Muscle layer of duodenum (tissue), 2 donors: Measurements from ENCODE around the gene UBA6.

Source experiments
- H3K27ac ChIP-seq: one replicate; pipeline ENCODE4 v1.7.0; 2013; ENCODE audit warnings: mild to moderate bottlenecking, low read length
- H3K27me3 ChIP-seq: one replicate; pipeline ENCODE4 v1.7.0; 2013; ENCODE audit warnings: low read depth, mild to moderate bottlenecking, control low read depth, low read length
- H3K36me3 ChIP-seq, 2 donors: one replicate each; pipeline ENCODE4 v1.7.0; 2013; ENCODE audit warnings: low read length in 2 of 2, control low read depth in 1 of 2, mild to moderate bottlenecking in 1 of 2; ENCODE audit not compliant: insufficient read depth in 2 of 2, control insufficient read depth in 1 of 2
- H3K4me1 ChIP-seq, 2 donors: one replicate each; pipeline ENCODE4 v1.7.0; 2013; ENCODE audit warnings: low read length in 2 of 2, mild to moderate bottlenecking in 2 of 2, control low read depth in 1 of 2, moderate library complexity in 1 of 2; ENCODE audit not compliant: insufficient read depth in 2 of 2, control insufficient read depth in 1 of 2
- H3K4me3 ChIP-seq, 2 donors: one replicate each; pipeline ENCODE4 v1.7.0; 2013; ENCODE audit warnings: low read length in 2 of 2, low read depth in 1 of 2, mild to moderate bottlenecking in 1 of 2
- H3K9me3 ChIP-seq, 2 donors: one replicate each; pipeline ENCODE4 v1.7.0; 2013; ENCODE audit warnings: low read length in 2 of 2, control low read depth in 1 of 2, mild to moderate bottlenecking in 1 of 2; ENCODE audit not compliant: control insufficient read depth in 1 of 2
- donor health status: healthy.

The UBA6 gene

DNA sequence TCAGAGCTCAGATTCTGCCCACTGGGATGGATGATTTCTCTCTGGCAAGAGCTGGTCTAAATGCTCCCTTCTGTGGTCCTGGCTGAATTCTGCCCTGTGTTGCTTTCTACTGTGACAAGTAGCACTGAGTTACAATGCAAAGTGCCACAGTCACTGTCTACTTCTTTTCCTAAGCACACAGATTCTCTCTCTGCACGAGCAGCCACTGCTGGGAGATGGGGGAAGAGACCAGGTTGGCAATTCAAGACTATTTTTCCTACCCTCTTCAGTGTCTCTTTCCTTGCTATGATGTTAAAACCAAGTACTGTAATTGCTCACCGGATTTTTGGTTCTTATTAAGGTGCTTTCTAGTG lies 97.0 kb downstream of the UBA6 start:
- no peaks in the 10 kb centered on the region for H3K27me3 ChIP-seq
- H3K9me3 ChIP-seq, result no peaks in the 10 kb centered on the region
- no peak overlapping the region for H3K4me3 ChIP-seq
- H3K36me3 ChIP-seq, result no peaks in the 10 kb centered on the region
- no peaks in the 10 kb centered on the region for H3K4me1 ChIP-seq
- H3K27ac ChIP-seq, result no peak overlapping the region

GRCh38 chr4:67603310-67604028 lies 97.5 kb downstream of the UBA6 start:
- Histone ChIP-seq H3K4me1 (no peaks in the 10 kb centered on the region), H3K4me3 (no peak overlapping the region), H3K27ac (no peak overlapping the region), H3K27me3 (no peaks in the 10 kb centered on the region), H3K36me3 (no peaks in the 10 kb centered on the region), H3K9me3 (no peaks in the 10 kb centered on the region)

DNA sequence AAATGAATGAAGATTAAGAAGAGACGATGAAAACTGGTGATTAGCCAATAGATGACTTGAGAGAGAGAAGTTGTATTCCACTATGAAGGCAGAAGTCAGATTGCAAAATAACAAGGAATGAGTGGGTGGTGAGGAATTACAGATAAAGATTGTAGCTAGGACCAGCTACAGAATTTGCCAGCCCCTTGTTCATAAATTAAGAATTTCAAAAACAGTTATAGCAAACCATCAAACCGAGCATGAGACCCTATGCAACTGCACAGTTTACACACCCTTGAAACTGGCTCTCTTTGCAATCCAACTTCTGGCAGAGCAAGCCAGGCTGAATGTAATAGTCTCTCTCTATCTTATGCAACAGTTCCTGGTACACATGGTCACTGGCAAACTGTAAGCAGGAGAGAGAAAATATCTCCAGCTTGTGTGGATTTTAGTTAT lies 107.2 kb downstream of the UBA6 start:
- H3K9me3 ChIP-seq, result no peaks in the 10 kb centered on the region
- H3K27me3 ChIP-seq, result no peaks in the 10 kb centered on the region
- H3K36me3 ChIP-seq, result no peaks in the 10 kb centered on the region
- H3K4me3 ChIP-seq, result no peak overlapping the region
- H3K27ac ChIP-seq, result no peak overlapping the region
- H3K4me1 ChIP-seq, result no peaks in the 10 kb centered on the region

DNA sequence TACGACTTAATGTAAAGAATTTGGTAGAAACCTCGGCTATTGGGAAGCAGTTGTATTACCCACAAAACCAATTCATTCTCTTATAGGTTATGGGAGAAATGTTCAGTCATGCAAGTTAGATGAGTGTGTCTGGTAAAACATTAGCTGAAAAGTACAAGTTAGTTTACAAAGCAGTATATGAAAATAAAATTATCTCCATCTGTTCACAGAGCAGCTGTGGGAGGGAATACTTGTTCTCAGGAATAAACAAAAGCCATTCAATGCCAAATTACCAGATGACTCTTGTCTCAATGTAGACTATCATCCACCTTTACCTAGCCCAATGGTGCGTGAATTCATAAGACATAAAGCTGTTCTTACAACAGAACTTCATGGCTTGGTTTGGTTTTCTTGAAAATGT lies 113.8 kb downstream of the UBA6 start:
- Histone ChIP-seq H3K27ac (no peak overlapping the region), H3K27me3 (no peaks in the 10 kb centered on the region), H3K36me3 (no peaks in the 10 kb centered on the region), H3K9me3 (no peaks in the 10 kb centered on the region), H3K4me1 (no peaks in the 10 kb centered on the region), H3K4me3 (no peak overlapping the region)

DNA sequence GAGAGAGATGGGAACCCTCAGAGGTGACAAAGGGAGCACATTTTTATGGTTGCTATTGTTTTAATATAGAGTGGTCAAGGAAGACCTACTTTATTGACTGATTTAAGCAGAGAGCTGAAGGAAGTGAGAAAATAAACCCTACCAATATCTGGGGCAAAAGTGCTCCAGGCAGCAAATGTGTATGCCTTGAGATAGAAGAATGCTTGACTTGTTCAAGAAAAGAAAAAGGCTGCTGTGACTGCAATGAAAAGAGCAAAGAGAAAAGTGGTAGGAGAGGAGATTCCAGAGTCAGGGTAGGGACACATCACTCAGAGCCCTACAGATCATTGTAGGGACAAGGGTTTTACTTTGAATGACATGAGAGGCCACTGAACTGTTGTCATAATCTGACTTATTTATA lies 116.5 kb downstream of the UBA6 start:
- Histone ChIP-seq H3K4me1 (no peaks in the 10 kb centered on the region), H3K27me3 (no peaks in the 10 kb centered on the region), H3K36me3 (no peaks in the 10 kb centered on the region)

GRCh38 chr4:67581913-67582312 lies 119.0 kb downstream of the UBA6 start:
- H3K27me3 ChIP-seq, result no peaks in the 10 kb centered on the region
- no peaks in the 10 kb centered on the region for H3K4me1 ChIP-seq
- H3K27ac ChIP-seq, result no peak overlapping the region
- no peak overlapping the region for H3K4me3 ChIP-seq
- no peaks in the 10 kb centered on the region for H3K36me3 ChIP-seq
- H3K9me3 ChIP-seq, result no peaks in the 10 kb centered on the region

More for the DNA sequence above, 116.5 kb downstream of the UBA6 start:
- H3K9me3 ChIP-seq, result no peaks in the 10 kb centered on the region
- no peak overlapping the region for H3K27ac ChIP-seq
- no peak overlapping the region for H3K4me3 ChIP-seq

DNA sequence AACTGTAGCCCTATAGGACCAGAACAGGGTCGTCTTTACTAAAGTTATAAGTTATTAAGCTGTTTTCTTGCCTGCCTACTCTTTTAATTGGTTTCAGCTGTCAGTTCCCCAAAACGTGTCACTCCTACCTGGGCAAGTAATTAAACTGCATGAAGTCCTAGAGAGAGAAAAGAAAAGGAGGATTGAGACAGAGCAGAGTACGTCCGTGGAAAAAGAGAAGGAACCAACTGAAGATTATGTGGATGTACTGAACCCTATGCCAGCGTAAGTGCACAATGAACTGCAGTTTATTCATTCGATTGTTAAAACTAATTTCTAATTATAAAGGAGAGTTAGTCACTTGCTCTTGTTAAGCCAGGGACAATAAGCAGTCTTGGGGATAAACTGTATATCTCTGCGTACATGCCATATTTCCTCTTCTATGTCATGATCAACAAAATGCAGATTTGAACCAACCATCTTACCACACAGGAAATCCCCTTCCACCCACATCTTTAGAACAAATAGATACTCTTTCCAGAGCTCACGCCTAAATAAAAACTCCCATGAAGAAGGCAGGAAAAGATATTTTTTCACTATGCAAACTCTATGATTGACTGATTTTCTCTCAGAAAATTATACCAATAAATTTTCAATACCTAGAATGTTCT lies 119.6 kb downstream of the UBA6 start:
- Histone ChIP-seq H3K36me3 (no peaks in the 10 kb centered on the region), H3K4me3 (no peak overlapping the region), H3K27me3 (no peaks in the 10 kb centered on the region), H3K4me1 (no peaks in the 10 kb centered on the region), H3K9me3 (no peaks in the 10 kb centered on the region), H3K27ac (no peak overlapping the region)

GRCh38 chr4:67580577-67580976 lies 120.4 kb downstream of the UBA6 start:
- no peak overlapping the region for H3K4me3 ChIP-seq

DNA sequence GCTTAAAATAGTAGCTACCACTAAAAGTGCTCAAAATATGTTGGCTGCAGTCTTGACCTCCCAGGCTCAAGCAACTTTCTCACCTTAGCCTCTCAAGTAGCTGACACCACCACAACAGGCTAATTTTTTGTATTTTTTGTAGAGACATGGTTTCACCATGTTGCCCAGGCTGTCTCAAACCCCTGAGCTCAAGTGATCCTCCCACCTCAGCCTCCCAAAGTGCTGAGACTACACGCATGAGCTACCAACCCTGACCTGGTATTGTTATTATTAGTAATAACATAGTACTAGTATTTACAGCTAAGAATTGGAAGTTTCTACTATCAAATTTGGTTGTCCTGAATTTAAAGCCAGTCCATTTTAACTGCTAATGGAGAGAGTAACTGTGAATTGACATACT lies 124.4 kb downstream of the UBA6 start:
- no peak overlapping the region for H3K4me3 ChIP-seq
- H3K4me1 ChIP-seq, result no peaks in the 10 kb centered on the region
- no peaks in the 10 kb centered on the region for H3K36me3 ChIP-seq
- no peak overlapping the region for H3K27ac ChIP-seq
- no peaks in the 10 kb centered on the region for H3K9me3 ChIP-seq
- no peaks in the 10 kb centered on the region for H3K27me3 ChIP-seq

More at GRCh38 chr4:67580577-67580976, 120.4 kb downstream of the UBA6 start:
- H3K4me1 ChIP-seq, result no peaks in the 10 kb centered on the region
- no peaks in the 10 kb centered on the region for H3K36me3 ChIP-seq
- H3K27me3 ChIP-seq, result no peaks in the 10 kb centered on the region
- no peak overlapping the region for H3K27ac ChIP-seq
- H3K9me3 ChIP-seq, result no peaks in the 10 kb centered on the region

DNA sequence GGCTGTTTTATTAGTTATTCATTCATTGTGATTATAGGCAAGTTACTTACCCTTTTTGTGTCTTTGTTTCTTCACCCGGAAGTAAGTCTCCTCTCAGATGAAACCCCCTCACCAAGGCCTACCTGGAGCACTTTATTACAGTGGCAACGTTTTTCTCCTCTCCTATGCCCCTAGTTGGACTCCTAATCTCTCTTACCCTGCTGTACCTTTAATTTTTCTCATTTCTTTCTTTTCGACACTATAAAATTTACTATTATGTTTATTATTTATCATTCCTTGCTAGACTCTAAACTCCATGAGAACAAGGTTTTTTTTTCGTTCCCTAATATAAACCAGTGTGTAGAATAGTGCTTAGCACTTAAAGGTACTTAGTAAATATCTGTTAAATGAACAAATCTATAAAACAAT lies 124.9 kb downstream of the UBA6 start:
- H3K27me3 ChIP-seq, result no peaks in the 10 kb centered on the region
- no peaks in the 10 kb centered on the region for H3K36me3 ChIP-seq
- no peak overlapping the region for H3K27ac ChIP-seq

GRCh38 chr4:67575232-67576058 lies 125.5 kb downstream of the UBA6 start:
- Histone ChIP-seq H3K4me3 (no peak overlapping the region), H3K27me3 (no peaks in the 10 kb centered on the region), H3K36me3 (no peaks in the 10 kb centered on the region), H3K4me1 (no peaks in the 10 kb centered on the region), H3K27ac (no peak overlapping the region), H3K9me3 (no peaks in the 10 kb centered on the region)

More for the DNA sequence above, 124.9 kb downstream of the UBA6 start:
- H3K9me3 ChIP-seq, result no peaks in the 10 kb centered on the region
- no peaks in the 10 kb centered on the region for H3K4me1 ChIP-seq
- no peak overlapping the region for H3K4me3 ChIP-seq
